Sciatic nerve (tissue), 2 donors: Measurements from ENCODE around the gene L3MBTL2. TPM values are rescaled to one million over a fixed set of nuclear protein-coding genes. Genes with fewer than 3 reads are reported as not detected.

Source experiments
- ATAC-seq: fragments of 200-7000 bp; cut with Tn5 transposase; one replicate; pipeline ENCODE4 v1.9.1; 2020; ENCODE audit warnings: mild to moderate bottlenecking, moderate library complexity
- DNase-seq: peaks from one replicate; pipeline ENCODE4 v3.0.0-alpha.2; 2020; ENCODE audit warnings: low spot score
- intact Hi-C: fragments of 100-400 bp; cut with DNase I; formaldehyde crosslinking; loops from one replicate; pipeline ENCODE4 v1.14.2; 2022
- total RNA-seq: library from RNA; stranded (reverse); fragmentation: NEBNext Ultra II Directional; extraction: Animal tissue kit (Norgen Biotek cat#: 25700); gene quantifications from one replicate; pipeline ENCODE4 v1.2.1, GENCODE V29; 2021
- donor health status: DM: no; HTN: no; CAD: no.
- donor health status: DM: no; HTN: no; CAD: no.

The L3MBTL2 gene
- total RNA-seq, 1 donor from 2014 or later, result 18.1 TPM

DNA sequence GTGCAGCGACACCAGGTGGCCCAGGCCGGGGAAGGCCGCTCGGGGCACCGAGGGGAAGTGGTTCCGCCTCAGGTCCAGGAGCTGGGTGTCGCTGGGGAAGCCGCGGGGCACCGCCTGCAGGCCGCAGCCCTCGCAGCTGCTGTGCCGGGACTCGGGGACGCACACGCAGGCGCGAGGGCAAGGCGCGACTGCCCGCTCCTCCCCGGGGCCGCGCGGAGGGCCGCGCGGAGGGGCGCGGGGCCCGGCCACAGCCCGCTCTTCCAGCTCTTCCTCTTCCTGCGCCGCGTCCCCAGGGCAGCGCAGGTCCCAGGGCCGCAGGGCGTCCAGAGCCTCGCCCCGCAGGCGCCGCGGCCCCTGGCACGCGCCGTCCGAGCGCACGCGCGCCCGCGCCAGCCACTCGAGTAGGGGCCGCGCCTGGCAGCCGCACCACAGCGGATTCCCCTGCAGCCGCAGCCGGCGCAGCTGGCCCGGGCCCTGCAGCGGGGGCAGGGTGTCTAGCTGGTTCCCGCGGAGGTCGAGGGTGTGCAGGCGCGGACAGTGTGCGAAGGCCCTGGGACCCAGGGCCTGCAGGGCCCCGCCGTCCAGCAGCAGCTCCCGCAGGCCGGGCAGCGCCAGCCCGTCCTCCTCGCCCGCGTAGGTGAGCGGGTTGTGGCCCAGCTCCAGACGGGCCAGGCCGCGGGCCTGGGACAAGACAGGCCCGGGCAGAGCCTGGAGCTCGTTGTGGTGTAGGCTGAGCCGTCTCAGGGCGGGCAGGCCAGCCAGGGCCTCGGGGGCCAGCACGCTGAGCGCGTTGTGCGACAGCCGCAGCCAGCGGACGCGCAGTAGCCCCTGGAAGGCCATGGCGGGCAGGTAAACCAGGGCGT is 32.8 kb downstream of the L3MBTL2 start:
- peak; percentile 74 for DNase-seq
- intact Hi-C loops, result loop anchor here (5.0 kb wide), 1 partner anchor 609 kb away; no protein-coding TSS in a partner anchor
- ATAC-seq, result peak; percentile 55

DNA sequence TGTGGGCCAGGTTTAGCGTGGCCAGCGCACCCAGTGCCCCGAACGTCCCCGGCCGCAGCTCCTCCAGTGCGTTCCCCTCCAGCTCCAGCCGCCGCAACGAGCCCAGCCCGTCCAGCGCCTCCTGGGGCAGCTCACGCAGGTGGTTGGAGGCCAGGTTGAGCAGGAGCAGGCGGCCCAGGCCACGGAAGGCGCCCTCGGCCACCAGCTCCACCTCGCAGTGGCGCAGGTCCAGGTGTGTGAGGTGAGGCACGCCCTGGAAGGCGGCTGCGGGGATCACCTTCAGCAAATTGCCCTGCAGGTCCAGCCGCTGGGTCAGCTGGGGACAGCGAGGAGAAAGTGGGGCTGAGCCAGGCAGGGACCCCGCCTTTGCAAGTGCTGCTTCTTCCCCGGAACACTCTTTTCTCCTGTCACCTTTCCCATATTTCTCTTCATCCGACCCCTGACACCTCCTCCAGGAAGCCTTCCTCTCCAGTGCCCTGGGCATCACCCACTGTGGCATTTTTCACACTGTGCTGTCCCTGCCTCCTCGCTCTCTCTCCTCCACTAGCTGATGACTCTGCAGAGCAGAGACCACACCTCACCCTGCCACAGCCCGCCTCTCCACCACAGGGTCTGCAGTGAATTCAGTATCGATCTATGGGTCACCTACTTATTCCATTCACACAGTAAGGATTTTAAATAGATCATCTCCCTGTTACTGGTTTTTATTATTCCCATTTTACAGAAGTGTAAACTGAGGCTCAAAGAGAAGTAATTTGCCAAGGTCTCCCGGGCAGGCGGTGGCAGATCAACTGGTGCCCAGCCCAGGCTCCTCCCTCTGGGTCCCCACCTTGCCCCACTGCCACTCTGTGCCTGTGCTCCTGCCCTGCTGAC is 33.7 kb downstream of the L3MBTL2 start:
- DNase-seq, result no peak
- no peak for ATAC-seq
- intact Hi-C loops, result loop anchor here (5.0 kb wide), 1 partner anchor 608 kb away; no protein-coding TSS in a partner anchor

DNA sequence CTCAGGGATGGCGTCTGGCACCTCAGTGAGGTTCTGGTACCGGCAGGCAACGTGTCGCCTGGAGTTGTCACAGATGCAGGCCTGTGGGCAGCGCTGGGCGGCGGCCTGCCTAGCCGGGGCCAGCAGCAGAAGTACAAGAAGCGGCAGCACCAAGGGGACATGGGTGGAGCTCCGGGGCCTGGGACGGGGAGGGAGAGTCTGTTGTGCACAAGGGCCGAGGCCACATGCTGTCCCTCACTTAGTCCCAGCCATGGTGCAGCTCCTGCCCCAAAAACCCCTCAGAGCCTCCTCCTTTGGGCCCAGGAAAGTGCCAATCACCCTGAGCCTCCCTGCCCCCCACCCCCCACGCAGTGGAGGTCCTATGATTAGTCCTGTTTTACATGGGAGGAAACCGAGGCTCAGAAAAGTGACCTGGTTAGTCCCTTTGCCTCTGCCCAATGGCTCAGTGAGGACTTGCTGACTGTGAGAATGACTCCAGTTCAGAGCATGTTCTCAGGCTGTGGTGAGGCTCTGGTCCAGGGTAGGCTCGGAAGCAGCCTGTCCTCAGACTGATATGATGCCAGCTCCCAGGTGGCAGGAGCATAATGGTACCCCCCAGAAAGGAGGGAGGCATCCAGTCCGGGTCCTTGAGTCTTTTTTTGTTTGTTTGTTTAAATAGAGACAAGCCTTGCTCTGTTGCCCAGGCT is 34.5 kb downstream of the L3MBTL2 start:
- DNase-seq (no peak), ATAC-seq (no peak)
- intact Hi-C loops, result loop anchor here (5.0 kb wide), 1 partner anchor 608 kb away; no protein-coding TSS in a partner anchor

DNA sequence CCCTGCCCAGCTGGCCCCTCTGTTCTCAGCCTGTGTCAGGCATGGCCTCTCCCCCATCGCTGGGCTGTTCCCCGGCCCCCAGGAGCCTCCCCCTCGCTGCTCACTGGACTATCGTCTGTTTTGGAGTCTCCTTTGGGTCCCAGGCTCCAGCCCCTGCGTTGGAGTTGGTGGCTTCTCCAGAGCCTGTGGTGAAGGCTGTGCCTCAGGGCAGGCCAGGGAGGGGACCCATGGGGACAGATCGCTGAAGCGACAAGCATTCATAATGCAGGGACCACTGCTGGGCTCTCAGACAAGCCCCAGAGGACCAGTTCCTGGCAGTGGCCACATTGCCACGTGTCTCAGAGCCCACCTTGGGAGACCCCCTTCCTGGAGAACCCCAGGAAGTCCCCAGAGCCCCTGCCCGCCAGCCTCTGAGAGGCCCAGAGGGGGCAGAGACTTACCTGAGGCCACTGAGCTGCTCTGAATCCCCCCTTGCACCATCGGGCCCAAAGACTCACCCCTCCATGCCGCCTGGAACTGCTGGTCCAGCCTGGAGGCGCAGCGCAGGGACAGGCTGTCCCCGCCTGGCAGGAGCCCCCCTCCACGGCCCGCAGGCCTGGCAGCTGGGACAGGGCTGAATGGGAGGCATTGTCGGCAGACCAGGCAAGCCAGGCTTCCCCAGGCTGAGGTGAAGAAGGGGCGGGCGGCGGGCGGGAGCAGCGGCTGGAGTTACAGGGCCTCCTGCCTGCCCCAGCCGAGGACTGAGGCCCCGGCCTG is 35.4 kb downstream of the L3MBTL2 start, which contains the start of gene CHADL:
Gene CHADL, minus strand, starts transcription at position 555 of the 756 bp plus-strand sequence. Its CDS starts 50 bp downstream, at position 505.
- intact Hi-C loops, result no loop called here
- peak; percentile 77 for DNase-seq
- ATAC-seq, result peak; percentile 69

DNA sequence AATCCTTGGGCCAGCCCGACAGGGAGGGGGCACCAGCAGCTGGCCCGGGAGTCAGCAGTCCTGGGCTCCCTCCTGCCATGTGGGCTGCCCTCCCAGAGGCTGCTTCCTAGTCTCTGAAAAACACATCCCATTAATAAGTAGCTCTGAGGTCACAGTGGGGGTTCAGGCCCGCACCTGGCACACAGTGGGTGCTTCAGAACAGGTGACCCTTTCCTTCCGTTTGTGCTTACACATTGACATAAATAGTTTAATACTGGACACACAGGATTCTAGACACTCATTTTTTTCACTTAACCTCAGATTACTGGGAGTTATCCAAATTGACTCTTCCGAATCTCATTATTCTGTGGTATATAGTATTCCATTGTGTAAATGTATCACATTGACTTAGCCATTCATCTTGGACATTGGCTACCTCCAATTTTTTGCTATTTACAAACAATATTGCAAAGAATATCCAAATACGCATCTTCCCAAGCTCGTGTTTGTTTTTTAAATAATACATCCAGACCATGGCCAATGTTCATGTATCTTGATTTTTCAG is 36.1 kb downstream of the L3MBTL2 start:
- ATAC-seq (no peak), DNase-seq (no peak)
- intact Hi-C loops, result no loop called here

DNA sequence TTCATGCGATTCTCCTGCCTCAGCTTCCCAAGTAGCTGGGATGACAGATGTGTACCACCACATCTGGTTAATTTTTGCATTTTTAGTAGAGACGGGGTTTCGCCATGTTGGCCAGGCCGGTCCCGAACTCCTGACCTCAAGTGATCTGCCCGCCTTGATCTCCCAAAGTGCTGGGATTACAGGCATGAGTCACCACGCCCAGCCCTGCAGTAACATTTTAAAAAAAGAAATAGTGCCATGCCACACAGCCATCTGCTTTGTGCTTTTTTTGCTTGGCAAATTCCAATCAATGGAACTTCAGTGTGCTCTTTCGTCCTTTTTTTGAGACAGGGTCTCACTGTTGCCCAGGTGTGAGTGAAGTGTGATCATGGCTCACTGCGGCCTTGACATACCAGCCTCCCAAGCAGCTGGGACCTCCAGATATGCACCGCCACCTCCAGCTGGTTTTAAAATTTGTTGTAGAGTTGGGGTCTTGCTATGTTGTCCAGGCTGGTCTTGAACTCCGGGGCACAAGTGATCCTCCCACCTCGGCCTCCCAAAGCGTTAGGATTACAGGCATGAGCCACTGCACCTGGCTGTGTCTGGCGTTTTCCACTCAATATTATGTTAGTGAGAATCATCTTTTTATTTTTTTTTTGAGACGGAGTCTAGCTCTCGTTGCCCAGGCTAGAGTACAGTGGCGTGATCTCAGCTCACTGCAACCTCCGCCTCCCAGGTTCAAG is 37.4 kb downstream of the L3MBTL2 start:
- intact Hi-C loops, result no loop called here
- no peak for DNase-seq
- ATAC-seq, result no peak

DNA sequence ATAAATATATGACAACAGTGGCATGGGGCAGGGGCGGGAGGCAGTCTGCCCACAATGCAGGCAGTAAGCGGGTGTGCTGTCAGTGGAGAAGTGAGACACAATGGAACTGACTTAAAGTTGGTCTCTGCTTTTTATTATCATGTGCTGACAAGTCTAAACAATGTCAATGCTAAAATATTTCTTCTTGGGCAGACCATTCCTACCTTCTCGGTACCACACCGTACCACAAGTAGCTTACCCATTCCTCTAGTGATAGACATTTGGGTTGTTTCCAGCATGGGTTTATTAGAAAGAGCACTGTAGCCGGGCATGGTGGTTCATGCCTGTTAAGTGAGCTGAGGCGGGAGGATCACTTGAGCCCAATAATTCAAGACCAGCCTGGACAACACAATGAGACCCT is 38.2 kb downstream of the L3MBTL2 start:
- ATAC-seq, result no peak
- DNase-seq, result no peak
- intact Hi-C loops, result no loop called here

DNA sequence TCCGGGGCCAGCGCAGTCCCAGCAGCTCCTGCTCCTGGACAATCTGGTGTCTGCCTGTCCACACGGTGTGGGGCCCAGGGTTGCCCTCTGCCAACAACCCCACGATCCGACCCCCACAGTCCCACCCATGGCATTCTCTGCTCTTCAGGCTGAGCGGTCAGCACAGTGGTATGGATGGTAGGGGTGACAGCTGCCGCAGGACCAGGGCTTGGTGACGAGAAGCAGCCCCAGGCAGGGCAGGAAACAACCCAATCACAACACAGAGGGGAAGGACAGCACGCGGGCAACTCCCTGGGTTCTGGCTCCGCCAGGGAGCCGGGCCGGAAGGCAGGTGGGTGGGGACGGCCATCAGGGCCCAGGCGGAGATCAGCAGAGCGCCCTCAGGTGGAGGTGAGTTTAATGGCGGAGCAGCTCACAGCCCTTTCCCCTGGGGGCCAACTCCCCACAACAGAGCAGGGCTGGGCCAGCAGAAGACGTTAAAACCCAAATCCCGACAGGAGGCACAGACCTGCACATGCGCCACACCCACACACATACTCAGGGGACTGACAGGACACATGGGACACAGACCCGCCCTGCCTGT is 40.9 kb downstream of the L3MBTL2 start:
- no peak for ATAC-seq
- intact Hi-C loops, result no loop called here
- DNase-seq, result no peak

DNA sequence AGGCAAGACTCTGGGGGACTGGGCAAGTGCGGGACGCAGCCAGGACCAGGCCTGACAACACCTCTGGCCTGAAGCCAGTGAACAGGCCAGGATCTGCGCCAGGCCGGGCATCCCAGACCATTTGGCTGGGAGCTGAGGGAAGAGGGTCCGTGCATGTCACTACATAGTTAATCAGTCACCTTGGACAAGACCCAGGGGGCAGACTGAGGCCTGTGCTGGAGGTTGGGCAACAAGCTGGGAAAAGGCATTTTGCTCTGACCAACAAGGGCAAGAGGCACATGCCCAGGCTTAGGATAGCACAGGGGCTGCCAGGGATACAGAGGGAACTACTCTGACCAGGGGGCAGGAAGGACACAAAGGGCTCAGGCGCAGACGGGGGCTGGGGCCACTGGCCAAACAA is 42.6 kb downstream of the L3MBTL2 start:
- ATAC-seq, result peak; percentile 21

DNA sequence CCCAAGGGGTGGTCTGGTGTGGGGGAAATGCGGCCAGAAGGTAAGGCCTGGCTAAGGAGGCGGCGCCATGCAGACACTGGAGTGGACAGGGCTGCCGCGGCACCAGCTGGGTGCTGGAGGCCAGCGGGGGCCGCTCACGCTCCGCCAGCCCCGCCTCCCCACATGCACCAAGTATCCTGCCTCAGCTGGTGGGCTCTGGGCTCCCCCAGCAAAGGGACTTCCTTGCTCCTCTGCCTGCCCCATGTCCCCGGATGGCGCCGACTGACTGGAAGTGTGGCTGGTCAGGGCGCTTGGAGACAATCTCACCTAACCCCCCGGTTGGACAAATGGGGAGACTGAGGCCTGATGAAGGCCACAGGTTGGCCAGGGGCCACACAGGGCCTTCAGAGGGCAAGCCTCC is 43.2 kb downstream of the L3MBTL2 start:
- intact Hi-C loops, result no loop called here
- no peak for DNase-seq
- no peak for ATAC-seq

More for the DNA sequence above, 42.6 kb downstream of the L3MBTL2 start:
- intact Hi-C loops, result no loop called here
- no peak for DNase-seq

DNA sequence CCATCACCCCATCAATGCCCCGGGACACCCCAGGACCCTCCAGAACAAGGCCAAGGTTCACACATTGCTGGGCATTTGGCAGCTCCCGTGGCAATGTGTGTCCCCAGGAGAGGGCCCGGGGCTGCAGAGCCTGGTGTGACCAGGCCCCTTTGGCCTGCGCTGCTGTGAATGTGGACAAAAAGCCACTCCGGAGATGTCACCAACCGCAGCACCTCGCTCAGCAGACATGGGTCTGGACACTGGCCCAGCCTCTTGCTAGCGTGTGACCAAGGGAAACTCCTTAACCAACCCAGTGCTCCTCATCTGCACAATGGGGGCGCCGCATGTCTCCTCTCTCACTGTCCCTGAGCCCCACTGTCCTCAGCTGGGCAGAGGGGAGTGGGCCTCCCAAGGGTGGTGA is 43.6 kb downstream of the L3MBTL2 start:
- intact Hi-C loops, result no loop called here
- ATAC-seq, result peak; percentile 24
- DNase-seq, result no peak

DNA sequence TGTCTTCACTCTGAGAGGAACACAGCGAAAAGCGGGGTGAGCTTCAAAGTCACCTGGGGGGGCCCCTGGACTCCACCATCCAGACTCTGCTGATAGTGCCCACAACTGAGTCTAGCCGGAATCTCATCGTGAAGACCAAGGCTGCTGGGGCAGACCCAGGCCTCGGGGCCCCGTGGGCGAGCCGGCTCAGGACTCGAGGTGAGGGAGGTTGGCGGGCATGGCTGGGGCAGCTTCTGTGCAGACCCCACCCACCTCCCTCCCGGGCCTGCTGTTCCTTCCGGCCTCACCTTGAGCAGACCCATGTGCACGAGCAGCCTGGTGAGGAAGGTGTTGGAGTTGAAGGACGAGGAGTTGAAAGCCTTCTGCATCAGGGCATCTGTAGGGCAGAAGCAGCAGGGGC is 44.3 kb downstream of the L3MBTL2 start:
- intact Hi-C loops, result no loop called here
- ATAC-seq, result no peak
- no peak for DNase-seq

DNA sequence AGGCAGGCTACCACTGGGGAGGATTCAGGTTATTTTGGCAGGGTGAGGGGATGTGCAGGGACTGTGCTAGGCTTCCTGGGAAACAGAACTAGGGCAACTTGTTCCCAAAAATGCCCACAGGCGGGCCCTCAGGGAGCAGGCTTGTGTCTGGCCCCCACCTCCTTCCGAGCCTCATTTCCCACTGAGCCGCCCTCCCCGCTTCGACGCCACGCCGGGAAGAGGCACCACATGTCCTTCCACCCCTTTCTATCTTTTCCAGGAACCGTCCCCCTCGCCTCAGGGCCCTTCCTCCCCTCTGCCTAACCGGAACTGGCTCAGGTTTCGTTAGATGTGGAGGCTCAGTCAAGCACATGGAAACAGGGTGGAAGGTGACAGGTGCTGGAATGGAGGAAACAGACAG is 45.0 kb downstream of the L3MBTL2 start:
- intact Hi-C loops, result no loop called here
- ATAC-seq (no peak), DNase-seq (no peak)

DNA sequence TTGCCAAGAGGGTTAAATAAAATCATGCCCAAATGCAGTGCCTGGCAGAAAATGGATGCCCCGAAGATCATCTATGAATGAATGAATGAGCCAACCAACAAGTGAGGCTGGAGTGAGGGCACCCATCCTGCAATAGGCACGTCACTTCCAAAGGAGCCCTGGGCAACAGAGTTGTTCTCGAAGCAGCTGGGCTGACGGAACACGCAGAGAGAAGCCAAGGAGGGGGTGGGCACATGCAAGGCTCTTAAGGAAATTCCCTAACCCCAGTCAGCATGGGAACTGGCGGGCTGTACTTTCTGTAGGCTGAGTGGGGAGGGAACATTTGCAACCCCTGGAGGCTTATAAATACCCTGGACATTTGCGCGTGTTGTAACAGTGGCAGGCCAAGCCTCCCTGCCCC is 47.3 kb downstream of the L3MBTL2 start:
- intact Hi-C loops, result no loop called here
- ATAC-seq (no peak), DNase-seq (no peak)

DNA sequence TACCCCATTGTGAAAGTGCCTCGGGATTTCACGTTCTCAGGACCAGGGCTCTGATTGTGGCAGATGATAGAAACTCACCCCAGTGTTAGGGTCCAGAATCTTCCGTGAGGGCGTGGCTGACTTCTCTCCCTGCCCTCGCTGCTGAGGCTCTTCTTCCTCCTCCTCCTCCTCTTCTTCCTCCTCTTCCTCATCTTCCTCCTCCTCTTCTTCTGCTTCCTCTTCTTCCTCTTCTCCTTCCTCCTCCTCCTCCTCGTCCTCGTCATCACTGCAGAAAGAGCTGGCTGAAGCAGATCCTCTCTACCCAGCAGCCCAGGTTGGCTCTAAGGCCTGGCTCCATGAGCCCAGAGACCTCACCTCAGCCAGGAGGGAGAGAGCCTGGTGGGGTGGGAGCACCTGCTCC is 49.1 kb downstream of the L3MBTL2 start:
- DNase-seq, result no peak
- intact Hi-C loops, result no loop called here
- ATAC-seq, result no peak

DNA sequence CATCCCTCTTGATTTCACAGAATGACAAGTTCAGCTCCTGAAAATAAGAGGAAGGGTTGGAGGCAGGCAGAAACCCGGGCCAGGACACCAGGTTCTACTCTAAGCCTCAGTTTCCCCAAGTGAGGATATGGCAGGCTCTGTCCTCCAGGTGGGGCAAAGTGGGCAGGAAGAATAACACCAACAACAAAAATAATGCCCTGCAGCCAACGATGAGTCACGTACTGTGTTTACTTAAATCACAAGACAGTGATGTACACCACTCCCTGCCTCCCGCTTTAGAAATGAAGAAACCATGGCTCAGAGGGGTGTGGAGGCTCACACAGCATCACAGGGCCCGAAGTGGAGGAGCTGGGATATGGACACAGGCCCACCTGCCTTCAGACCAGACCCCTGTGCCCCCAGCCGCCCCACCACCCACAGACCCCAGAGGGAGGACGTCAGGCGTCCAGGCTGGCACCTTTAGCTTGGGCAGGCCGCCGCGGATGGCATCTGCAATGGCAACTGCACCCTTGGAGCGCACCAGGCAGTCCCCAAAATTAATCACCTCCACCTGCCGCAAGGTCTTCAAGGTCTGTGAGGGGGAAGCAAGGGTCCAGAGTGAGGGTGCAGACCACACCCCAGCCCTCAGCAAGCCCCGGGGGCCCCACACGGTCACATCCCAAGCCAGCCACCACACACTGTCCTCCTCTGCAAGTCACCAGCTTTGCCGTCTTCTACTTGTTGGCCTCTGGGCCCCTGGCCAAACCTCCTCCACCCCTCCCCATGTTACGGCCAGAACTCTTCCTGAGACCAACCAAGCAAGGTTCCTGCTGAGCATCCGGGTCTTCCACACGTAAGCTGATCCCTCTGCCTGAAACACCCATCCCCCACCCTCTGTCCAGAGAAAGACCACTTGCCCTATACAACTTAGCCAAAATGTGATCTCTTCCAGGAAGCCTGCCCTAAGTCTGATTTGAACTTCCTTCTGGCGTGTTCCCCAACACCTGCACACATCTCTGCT is 51.4 kb downstream of the L3MBTL2 start:
- DNase-seq, result no peak
- peak; percentile 72 for ATAC-seq
- intact Hi-C loops, result no loop called here
